GM20000 (cell line): ENCODE data around the gene ELP5.

Experiments
- DNase-seq: peaks from one replicate; pipeline ENCODE4 v3.0.0; 2012; ENCODE audit warnings: low spot score
- CTCF ChIP-seq: IDR thresholded peaks from 2 replicates; pipeline ENCODE4 v1.5.1; 2012; ENCODE audit warnings: mild to moderate bottlenecking, control low read depth; ENCODE audit errors: extremely low read depth, missing control alignments

ELP5 gene

GRCh38 chr17:7252176-7253043 lies at the start of gene ELP5:
TSS of gene ELP5 (plus strand) at chr17:7252215. CDS start at chr17:7252551, 336 bp downstream.
- TF ChIP-seq CTCF: peak; percentile 16
- DNase-seq: peak; percentile 91

- no peak for DNase-seq
- no peak for TF ChIP-seq CTCF
These were observed 48.6 kb upstream of the ELP5 start for GRCh38 chr17:7203391-7203790.

GRCh38 chr17:7204336-7204735 lies 47.7 kb upstream of the ELP5 start:
- no peak for DNase-seq
- no peak for TF ChIP-seq CTCF

- TF ChIP-seq CTCF: no peak
- DNase-seq: peak; percentile 98
These were observed 47.1 kb upstream of the ELP5 start for GRCh38 chr17:7204828-7205461.

- TF ChIP-seq CTCF: no peak
These were observed 46.5 kb upstream of the ELP5 start for GRCh38 chr17:7205561-7205960.

GRCh38 chr17:7207120-7208001 lies 44.7 kb upstream of the ELP5 start:
- DNase-seq: no peak
- no peak for TF ChIP-seq CTCF

More at GRCh38 chr17:7205561-7205960, 46.5 kb upstream of the ELP5 start:
- DNase-seq: no peak
